ENCODE results near the gene SLC13A4. TPM values are rescaled to one million over a fixed set of nuclear protein-coding genes. Genes with fewer than 3 reads are reported as not detected.
"Not testable (repeated sequence)": the region's sequence is repeated elsewhere in the genome, so short reads cannot be mapped to it uniquely, and the experiment has no call there.

The SLC13A4 gene
- total RNA-seq, 1 donor from 2014 or later, result not detected

- intact Hi-C loops (cut with micrococcal nuclease), result loop anchor here (5.0 kb wide), 3 partner anchors 382 to 677 kb away; partner anchors contain the start of genes AGBL3 and TMEM140
Measured at GRCh38 chr7:135664046-135664589, 63.9 kb downstream of the SLC13A4 start.

- intact Hi-C loops (cut with micrococcal nuclease), result loop anchor here (1.0 to 5.0 kb wide), 12 partner anchors 9 to 1346 kb away; partner anchors contain the start of genes AGBL3, BPGM, CNOT4 and MTPN
Measured at GRCh38 chr7:135662373-135663114, 65.4 kb downstream of the SLC13A4 start, which contains the start of gene STMP1. Gene STMP1 (plus strand): TSS chr7:135662514.

- intact Hi-C loops (cut with micrococcal nuclease), result loop anchor here (1.0 to 5.0 kb wide), 12 partner anchors 9 to 1346 kb away; partner anchors contain the start of genes AGBL3, BPGM, CNOT4 and MTPN
Measured at GRCh38 chr7:135662123-135662372, 65.9 kb downstream of the SLC13A4 start.

- intact Hi-C loops (cut with micrococcal nuclease), result loop anchor here (1.0 to 5.0 kb wide), 12 partner anchors 10 to 1345 kb away; partner anchors contain the start of genes AGBL3, BPGM, CNOT4 and MTPN
Measured at GRCh38 chr7:135661311-135662122, 66.5 kb downstream of the SLC13A4 start.

- intact Hi-C loops (cut with micrococcal nuclease), result no loop called here
Measured at GRCh38 chr7:135659159-135659846, 68.7 kb downstream of the SLC13A4 start.

GRCh38 chr7:135658564-135658963 is 69.4 kb downstream of the SLC13A4 start:
- intact Hi-C loops (cut with micrococcal nuclease), result no loop called here

- intact Hi-C loops (cut with micrococcal nuclease), result no loop called here
Measured at GRCh38 chr7:135653340-135654080, 74.5 kb downstream of the SLC13A4 start.

GRCh38 chr7:135650831-135651573 is 77.0 kb downstream of the SLC13A4 start:
- intact Hi-C loops (cut with micrococcal nuclease), result no loop called here

- intact Hi-C loops (cut with micrococcal nuclease), result no loop called here
Measured at GRCh38 chr7:135648235-135648634, 79.8 kb downstream of the SLC13A4 start.

GRCh38 chr7:135647755-135648154 is 80.2 kb downstream of the SLC13A4 start:
- intact Hi-C loops (cut with micrococcal nuclease), result no loop called here

- intact Hi-C loops (cut with micrococcal nuclease), result loop anchor here (1.0 kb wide), 5 partner anchors 17 to 371 kb away; partner anchors contain the start of gene STMP1
Measured at GRCh38 chr7:135645296-135645904, 82.6 kb downstream of the SLC13A4 start.

GRCh38 chr7:135644729-135645128 is 83.3 kb downstream of the SLC13A4 start:
- intact Hi-C loops (cut with micrococcal nuclease), result loop anchor here (1.0 kb wide), 5 partner anchors 18 to 370 kb away; partner anchors contain the start of gene STMP1

GRCh38 chr7:135644154-135644553 is 83.8 kb downstream of the SLC13A4 start:
- intact Hi-C loops (cut with micrococcal nuclease), result no loop called here

- intact Hi-C loops (cut with micrococcal nuclease), result not testable (repeated sequence)
Measured at GRCh38 chr7:135639690-135640089, 88.3 kb downstream of the SLC13A4 start.

- intact Hi-C loops (cut with micrococcal nuclease), result no loop called here
Measured at GRCh38 chr7:135634191-135634878, 93.7 kb downstream of the SLC13A4 start.

Measured in T-helper 1 cell treated with Interleukin-12 subunit alpha and Interleukin-12 subunit beta and Interleukin-4 antibody, amounts not matched to agents 30 ng/mL and 1 ng/mL, for 36 hours (primary cell).